HS-5 (cell line): Measurements from ENCODE around the gene PARM1.

Experiments used
- DNase-seq: peaks from one replicate; pipeline ENCODE4 v3.0.0-alpha.2; 2012; ENCODE audit warnings: low read depth

The PARM1 gene

DNA sequence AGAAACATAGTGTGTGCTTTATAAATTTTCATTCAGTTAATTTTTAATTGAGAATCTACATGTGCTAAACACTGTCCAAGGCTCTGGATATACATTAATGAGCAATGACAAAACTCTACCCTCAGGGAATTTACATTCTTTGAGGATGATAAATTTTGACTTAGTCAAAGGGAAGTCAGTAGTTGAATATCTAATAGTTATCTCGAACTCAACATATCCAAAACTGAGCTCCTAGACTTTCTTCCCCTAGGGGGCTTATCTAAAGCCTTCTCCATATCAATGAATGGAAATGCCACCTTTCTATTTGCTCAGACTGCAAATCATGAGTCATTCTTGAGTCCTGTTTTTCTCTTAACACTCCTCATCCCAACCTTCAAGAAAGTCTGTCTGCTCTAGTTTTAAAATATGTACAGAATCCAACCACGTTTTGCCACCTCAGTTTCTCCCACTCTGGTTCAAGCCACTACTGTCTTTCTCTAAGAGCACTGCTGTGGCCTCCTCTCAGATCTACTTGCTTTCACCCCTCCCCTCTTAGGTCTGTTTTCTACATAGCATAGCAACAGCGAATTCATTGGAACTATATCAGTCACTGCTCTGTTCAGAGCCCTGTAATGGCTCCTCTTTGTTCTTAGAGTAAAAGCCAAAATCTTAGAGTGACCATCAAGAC, 9.5 kb downstream of the PARM1 start:
- DNase-seq = no peak

DNA sequence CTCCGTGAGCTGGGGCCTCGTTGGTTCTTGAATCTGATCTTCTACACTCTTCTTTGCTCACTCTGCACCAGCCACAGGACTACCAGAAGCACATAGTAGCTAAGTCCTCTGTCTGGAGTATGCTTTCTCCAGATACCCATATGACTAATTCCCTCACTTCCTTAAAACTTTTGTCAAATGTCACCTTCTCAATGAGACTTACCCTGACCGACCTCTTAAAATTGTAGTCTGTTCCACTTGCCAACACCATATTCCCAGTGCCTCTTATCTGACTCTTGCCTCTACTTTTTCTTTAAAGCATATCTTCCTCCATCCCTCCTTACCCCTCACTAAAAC, 10.0 kb downstream of the PARM1 start:
- DNase-seq = no peak

DNA sequence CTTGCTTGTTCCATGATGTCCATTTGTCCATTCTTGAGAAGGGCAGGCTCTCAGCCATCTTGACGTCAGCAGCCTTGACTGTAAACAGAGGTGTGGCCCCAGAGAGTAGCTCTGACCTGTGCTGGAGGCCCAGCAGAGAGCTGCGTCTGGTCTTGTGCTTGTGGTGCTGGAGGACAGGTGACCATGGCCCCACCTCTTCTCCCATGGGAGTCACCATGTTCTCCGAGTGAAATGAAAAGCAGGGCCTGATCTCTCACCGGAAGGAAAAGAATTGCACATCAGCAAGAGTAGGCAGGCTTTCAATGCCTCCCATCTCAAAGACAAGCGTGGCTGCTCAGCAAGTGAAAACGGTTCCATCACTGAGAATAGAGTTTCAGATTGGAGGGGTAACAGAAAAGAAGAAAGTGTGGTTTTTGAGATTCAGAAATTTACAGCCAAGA, 11.5 kb downstream of the PARM1 start:
- DNase-seq = no peak

DNA sequence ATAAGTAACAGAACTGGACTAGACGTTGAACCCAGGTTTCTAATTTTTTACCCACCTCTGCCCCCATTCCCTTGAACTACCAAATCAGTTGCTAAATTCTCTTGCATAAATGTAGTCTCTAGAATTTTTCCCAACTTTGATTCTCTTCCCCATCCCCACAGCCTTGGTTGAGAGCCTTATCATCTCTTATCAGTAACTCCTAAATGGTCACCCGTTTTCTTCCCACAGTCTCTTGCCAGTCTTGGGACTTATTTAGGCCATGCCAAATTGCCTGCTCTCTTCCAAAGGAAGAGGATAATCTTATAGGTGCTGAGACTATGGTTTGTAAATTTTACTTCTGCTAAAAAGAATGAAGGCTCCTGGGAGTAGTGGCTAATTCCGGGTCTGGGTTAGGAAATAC, 13.3 kb downstream of the PARM1 start:
- DNase-seq = no peak

DNA sequence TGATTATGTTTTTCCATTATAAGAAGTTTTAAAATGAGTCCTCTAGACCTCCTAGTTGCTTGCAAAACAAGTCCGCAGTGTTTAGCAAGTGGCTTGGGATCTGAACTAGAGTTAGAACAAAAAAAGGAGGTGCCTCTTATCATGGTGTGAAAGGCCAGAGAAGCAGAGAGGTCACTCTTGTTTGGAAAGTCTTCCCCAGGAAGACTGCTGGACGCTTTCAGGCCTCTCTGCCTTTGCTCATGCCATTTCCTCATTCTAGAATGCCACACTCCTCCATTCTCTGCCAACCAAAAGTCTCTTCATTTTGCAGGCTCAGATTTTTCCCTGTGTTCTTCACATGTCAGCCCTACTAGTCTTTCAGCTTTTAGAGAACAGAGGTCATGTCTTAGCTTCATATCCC, 14.9 kb downstream of the PARM1 start:
- DNase-seq = no peak

DNA sequence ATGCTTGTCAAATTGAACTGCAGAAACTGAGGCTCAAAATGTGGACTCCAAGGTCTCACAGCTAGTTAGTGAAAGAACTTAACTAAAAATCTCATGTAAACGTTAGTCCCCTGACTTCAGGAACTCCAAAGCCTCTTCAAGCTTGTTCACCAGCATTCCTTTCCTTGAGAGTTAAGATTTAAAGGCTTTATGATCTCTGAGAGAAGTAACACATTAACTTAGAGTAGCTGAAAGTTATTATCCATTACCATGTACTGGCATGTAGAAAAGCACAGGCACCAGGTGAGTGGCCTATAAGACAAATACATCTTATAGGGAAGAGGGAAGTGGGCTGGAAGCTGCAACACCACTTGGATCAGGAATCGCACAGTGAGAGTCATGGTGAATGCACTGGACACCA, 15.3 kb downstream of the PARM1 start:
- DNase-seq = no peak

DNA sequence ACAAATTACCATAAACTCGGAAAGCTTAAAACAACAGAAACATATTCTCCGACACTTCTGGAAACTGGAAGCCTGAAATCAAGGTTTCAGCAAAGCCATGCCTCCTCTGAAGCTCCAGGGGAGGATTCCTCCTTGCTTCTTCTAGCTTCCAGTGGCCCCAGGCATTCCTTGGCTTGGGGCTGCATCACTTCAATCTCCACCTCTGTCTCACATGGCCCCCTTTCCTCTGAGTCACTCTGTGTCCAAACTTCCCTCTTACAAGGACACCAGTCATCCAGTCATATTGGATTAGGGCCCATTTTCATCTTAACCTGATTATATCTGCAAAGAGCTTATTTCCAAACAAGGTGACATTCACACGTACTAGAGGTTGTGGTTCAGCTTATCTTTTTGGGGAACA, 17.3 kb downstream of the PARM1 start:
- DNase-seq = no peak

DNA sequence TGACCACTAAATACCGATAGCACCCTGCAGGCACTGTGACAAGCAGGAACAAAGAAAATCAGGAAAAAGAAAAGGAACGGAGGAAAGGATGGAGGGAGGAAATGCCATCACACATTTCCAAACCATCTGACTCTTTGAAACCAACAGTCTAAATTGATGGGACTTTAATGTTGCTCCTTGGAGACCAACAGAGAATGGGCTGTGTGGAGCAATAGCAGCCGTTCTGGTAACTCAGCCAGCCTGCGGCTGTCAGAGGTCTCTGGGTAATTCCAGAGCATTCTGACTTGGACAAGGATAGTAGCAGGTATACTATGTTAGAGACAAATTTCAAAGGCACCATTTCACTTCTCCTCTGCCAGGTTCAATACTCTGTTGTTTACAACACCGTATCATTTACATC, 18.0 kb downstream of the PARM1 start:
- no peak for DNase-seq

DNA sequence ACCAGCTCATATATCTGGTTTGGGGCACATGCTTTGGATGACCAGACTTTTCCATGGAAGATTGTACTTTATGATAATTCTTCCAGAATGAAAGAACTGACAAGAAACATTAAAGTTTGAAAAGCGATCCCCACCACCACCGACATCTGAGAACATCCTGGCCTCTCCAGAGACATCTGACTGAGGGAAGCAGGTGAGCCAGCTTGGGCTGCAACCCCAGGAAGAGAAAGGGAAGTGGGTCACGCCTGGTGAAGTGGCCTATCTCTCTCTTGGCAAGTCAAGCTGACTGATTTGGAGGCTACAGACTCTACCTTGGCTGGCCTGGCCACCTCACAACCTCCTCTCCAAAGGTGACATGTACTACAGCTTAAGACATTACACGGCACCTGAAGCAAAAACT, 20.7 kb downstream of the PARM1 start:
- no peak for DNase-seq

DNA sequence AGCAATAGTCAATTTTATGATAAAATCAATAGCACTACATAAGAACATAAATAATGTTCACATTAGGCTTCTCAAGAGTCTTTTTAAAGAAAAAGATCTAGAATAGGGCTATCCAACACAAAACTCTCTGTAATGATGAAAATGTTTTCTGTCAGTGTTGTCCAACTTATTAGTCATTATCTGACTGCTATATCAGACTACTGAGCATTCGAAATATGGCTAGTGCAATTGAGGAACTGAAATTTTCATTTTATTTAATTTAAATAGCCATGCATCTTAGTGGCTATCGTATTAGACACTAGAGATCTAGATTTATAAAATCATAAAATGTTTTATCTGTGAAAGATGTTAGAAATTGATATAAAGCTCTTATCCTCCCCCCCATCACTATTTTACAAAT, 26.0 kb downstream of the PARM1 start:
- DNase-seq = no peak

DNA sequence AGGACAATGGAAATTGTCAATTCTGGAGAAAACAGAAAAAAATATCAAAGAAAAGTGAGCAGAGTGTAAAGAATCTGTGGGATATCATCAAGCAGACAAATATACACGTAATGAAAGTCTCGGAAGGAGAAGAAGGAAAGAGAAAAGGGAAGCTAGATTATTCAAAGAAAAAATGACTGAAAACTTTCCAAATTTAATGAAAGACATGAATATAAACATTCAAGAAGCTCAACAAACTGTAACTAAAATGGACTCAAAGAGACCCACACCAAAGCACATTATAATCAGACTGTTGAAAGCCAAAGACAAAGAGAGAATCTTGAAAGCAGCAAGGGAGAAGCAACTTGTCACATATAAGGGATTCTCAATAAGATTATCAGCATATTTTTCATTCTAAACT, 28.3 kb downstream of the PARM1 start:
- DNase-seq = no peak

DNA sequence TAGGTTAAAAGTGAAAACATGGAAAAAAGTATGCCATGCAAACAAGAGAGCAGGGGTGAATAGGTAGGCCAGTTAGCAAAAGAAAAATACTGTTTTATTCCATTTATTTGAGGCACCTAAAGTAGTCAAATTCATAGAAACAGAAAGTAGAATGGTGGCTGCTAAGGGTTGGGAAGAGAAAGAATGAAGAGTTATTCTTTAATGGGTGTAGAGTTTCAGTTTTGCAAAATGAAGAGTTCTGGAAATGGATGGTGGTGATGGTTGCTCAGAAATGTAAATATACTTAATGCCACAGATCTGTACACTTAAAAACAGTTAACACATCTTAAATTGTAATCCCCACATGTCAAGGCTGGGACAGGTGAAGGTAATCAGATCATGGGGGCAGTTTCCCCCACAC, 29.7 kb downstream of the PARM1 start:
- no peak for DNase-seq

DNA sequence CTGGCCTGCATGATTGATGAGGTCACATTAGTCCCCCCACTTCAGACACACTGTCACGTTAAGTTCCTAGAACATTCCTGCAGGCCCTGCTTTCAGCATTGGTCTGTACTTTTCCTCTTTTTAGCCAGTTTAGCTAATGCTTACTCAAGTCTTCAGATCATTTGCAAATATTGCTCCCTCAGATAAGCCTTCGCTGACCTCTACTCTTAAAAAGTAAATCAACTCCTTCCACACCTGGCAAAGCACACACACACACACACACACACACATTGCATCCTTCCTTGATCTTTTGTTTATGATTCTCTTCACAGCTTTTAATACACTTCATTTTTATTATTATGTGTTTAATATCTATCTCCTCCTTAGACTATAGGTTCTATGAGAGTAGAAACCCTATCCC, 31.4 kb downstream of the PARM1 start:
- DNase-seq = no peak

DNA sequence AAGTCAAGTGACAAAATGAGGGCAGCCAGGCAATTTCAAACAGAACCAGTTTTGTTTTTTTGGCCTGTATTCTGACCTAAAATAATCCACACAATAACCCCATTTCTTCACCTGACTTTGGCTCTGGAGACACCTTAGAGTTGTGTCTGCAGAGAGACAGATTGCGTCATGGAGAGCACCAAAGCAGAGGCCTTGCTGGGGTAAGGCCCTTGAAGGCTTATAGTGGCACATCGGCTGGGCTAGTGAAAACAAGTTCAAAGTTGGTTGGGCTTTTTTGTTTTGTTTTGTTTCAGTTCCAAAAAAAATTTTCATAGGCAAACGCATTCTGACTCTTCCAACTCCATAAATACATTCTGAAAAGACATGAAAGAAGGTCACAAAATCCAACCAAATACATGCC, 34.4 kb downstream of the PARM1 start:
- DNase-seq = no peak

DNA sequence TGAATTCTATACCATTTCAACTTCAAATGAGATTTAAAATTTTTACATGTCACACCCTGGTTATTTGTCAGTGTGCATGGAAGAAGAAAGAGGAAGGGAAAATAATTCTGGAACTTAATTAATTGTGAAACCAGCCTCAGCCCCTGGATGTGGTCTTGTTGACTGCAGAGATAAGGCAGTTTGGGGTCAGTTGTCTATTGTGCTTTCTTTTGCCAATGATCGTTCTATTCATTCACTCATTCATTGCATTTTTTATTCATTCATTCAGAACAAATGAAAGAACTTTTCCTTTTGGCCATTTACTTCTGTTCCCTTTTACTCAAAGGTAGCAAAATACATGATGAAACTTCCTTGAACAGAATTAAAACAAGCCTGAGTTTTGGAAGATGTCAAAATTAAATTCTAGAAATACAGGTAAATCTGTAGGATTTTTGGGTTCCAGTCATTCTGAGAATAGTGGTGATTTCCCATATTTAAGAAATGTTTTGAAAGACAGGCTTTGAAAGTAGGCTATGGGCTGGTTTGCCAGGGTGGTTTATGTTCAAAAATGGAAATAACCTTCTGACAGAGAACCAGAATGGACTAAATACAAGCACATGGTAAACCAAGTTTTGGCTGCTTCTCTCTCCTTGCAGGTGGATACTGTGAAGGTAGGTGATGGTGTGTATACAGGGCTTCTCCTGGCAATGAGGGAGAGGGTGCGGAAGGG, 35.7 kb downstream of the PARM1 start:
- DNase-seq = no peak

DNA sequence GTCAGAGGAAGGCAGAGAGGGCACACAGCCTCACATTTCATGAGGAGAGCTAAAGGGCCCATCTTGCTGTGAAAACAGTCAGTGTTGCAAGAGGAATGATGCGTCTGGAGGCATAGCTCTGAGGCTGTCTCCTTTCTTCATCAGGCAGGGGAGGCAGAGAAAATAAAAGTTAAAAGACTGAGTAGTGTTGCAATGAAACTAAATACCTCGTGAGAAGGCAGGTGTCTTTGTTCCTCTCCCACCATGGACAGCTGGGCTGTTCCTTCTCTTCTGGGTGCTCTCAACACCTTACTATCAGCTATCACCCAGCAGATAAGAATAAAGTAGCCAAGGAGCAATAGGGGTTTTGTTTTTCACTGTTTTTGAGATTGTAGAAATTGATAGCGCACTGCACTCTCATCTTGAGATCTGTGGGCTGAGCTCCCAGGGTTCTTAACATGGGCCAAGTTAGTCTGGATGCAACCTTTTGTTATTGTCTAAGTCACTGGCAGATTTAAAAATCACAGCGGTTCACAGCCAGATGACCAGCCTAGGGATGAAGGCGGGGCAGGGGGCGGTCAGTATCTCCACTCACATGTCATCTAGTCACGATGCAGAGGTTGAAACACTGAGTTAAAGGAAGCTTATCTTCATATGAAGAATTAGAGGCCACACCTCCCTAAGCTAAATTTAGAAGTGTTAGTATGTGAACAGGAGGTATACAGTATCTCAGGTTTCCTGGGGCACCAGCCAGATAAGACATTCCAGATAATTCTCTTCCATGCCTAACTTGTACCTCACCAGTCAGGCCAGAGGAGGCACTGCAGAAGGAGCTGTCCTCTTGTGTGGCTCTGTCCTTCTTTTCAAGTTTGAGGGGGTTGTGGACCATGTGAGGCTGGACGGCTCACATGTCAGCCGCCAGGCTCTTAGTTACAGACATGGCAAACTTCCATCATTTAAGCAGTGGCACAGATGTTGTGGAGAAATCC, 36.9 kb downstream of the PARM1 start:
- DNase-seq = no peak

DNA sequence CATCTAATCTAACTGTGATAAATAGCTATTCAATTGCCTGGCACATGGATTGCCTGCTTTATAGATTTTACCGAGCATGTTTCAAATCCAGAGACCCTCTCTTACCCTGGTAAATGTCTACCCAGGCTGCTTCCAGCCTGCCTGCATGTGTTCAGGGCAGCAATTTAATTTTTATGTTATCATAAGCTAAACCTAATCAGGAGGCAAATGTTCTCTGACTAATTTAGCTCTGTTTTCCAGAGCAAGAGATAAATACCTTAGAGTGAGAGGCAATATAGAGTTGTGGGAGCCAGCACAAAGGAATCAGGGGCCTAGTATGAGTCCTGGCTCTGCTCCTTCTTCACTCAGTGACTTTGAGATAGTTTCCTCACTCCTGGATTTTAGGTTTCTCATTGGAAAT, 37.7 kb downstream of the PARM1 start:
- no peak for DNase-seq

DNA sequence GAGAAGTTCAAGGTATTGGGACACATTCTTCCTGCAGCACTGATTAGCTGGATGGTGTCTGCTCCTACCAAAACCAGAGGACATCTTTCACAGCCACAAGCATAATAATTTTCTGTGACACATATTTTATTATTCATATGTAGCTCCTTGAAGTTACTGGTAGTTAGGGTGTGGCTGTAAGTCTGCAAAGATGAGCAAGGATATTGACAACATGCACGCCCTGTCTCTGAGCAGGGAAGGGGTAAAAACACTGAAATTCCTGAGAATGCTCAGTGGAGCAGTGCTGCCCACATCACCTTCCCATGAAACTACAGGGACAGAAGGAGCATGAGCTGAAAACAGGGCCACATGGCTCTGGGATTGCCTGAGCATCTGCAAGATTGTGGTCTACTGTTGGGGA, 38.9 kb downstream of the PARM1 start:
- DNase-seq = no peak

DNA sequence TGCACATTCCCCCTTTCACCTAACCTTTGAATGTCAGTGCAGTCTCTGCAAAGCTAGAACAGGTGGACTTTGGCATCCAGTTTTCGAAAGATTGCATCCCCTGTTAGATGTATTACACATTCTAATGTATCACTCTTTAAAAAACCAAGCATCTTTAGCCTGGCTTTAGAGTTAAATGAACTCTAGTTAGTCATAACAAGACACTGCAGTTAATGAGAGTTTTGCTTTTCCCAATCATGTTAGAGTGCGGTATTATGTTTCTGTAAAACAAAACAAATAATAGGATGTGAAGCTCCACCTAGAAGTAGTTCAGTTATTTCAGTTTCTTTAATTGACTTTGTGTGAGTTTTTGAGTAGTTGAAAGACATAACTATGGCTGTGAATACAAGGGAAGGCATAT, 42.2 kb downstream of the PARM1 start:
- no peak for DNase-seq

DNA sequence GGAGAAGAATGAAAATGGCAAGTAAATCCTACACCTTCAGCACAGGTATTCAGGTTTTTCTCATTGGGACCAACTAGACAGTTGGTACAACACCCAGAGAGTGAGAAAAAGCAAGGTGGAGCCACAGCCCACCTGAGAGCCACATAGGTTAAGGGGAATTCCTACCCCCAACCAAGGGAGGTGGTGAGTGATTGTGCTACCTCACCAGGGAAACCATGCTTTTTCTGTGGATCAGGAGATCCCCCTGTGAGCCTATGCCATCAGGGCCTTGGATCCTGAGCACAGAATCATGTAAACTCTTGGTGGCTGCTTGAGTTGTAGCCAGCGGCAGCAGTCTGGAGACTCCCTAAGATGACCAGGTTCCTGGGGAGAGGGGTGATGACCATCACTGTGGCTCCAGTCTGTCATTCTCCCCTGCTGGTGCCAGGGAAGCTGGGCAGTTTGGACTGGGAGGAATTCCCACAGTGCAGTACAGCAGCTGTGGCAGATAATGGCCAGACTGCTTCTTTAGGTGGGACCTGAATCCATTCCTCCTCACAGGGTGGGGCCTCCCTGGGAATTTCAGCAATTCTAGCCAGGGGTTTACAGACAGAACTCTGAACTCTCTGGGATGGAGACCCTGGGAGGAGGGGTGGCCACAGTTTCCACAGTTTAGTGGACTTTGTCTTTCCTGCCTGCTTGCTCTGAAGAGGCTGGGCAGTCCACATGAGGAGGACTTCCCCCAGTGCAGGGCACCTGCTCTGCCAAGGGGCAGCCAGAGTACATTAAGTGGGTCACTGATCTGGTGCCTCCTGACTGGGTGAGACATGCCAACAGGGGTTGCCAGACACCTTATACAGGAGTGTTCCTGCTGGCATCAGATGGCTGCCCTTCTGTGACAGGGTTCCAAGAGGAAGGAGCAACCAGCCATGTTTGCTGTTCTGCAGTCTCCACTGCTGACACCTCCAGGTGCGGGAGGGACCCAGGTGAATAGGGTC, 43.2 kb downstream of the PARM1 start:
- DNase-seq = no peak

DNA sequence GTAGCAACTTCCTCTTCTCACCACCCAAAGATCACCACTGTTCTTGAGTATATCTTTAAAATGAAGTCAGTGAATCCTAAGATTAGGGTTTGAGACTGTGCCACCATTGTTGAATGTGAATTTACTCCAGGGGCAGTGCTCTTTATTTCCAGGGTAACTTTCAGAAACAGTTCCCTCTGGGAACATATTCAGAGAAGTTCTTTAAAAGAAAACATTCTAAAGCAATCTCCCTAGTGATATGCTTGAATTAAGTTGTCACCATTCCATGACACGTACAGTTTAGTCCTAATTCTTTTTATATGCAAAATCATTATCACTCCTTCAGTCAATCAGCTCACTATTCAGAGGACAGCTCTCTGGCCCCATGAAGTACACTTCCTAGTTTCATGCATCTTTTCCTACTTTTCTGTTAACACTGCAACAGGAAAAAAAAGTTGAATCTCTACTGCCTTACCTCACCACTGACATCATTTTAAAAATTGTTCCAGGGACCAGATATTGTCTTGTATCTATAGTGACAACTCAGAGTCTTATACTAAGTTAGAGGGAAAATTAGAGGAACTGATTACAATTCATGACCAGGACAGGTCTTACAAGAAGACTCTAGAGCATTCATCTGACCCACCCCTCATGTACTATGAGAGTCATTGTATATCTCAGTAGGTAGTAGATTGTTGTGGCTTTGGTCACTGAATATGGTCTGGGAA, 49.8 kb downstream of the PARM1 start:
- no peak for DNase-seq
